NCI-H1694 treated with DMSO at 0.1 percent for 48 hours (cell line): Measurements from ENCODE around the gene IL21R.
"Not testable (repeated sequence)": the region's sequence is repeated elsewhere in the genome, so short reads cannot be mapped to it uniquely, and the experiment has no call there.

ENCODE experiments used
- DNase-seq: peaks from one replicate; lab custom pipeline; 2025; lab: John Stamatoyannopoulos, UW

Gene IL21R

DNA sequence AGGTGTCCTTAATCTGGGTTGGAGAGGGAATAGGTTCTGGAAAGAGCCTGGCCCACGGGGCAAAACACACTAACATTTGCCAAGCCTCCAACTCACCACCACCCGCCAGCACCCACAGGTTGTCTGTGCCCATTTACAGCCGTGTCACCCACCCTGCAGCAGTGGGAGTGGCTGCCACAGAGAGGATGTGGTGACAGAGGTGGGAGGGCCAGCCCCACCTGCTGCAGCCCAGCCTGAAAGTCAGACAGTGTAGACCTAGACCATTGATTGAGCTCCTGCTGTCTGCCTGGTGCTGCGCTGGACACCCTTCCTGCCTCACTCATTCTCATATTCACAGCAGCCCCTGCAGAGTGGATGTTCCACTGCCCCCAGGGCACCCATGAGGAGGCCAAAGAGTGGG, 44.7 kb downstream of the IL21R start:
- DNase-seq: no peak

DNA sequence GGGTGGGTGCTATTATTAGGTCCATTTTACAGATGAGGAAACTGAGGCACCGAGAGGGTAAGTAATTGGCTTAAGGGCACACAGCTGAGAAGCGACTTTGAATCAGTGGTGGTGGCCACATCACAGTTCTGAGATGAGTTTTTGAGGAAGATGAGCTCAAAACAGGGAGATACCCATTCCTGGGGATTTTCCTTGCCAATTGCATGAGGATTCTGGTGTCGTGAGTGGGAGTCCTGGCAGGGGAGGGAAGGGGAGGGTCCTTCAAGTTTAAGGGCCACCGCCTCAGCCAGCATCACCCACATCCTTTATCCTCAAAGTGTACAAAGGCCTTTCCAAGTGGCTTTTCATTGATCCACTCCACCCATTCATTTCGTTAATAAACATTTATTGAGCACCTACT, 45.3 kb downstream of the IL21R start:
- DNase-seq: no peak

DNA sequence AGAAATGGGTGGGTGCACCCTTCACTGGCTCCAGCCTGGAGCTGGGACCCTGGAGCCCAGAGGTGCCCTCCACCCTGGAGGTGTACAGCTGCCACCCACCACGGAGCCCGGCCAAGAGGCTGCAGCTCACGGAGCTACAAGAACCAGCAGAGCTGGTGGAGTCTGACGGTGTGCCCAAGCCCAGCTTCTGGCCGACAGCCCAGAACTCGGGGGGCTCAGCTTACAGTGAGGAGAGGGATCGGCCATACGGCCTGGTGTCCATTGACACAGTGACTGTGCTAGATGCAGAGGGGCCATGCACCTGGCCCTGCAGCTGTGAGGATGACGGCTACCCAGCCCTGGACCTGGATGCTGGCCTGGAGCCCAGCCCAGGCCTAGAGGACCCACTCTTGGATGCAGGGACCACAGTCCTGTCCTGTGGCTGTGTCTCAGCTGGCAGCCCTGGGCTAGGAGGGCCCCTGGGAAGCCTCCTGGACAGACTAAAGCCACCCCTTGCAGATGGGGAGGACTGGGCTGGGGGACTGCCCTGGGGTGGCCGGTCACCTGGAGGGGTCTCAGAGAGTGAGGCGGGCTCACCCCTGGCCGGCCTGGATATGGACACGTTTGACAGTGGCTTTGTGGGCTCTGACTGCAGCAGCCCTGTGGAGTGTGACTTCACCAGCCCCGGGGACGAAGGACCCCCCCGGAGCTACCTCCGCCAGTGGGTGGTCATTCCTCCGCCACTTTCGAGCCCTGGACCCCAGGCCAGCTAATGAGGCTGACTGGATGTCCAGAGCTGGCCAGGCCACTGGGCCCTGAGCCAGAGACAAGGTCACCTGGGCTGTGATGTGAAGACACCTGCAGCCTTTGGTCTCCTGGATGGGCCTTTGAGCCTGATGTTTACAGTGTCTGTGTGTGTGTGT, 46.8 kb downstream of the IL21R start:
- no peak for DNase-seq

DNA sequence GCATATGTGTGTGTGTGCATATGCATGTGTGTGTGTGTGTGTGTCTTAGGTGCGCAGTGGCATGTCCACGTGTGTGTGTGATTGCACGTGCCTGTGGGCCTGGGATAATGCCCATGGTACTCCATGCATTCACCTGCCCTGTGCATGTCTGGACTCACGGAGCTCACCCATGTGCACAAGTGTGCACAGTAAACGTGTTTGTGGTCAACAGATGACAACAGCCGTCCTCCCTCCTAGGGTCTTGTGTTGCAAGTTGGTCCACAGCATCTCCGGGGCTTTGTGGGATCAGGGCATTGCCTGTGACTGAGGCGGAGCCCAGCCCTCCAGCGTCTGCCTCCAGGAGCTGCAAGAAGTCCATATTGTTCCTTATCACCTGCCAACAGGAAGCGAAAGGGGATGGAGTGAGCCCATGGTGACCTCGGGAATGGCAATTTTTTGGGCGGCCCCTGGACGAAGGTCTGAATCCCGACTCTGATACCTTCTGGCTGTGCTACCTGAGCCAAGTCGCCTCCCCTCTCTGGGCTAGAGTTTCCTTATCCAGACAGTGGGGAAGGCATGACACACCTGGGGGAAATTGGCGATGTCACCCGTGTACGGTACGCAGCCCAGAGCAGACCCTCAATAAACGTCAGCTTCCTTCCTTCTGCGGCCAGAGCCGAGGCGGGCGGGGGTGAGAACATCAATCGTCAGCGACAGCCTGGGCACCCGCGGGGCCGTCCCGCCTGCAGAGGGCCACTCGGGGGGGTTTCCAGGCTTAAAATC, 47.6 kb downstream of the IL21R start:
- no peak for DNase-seq

DNA sequence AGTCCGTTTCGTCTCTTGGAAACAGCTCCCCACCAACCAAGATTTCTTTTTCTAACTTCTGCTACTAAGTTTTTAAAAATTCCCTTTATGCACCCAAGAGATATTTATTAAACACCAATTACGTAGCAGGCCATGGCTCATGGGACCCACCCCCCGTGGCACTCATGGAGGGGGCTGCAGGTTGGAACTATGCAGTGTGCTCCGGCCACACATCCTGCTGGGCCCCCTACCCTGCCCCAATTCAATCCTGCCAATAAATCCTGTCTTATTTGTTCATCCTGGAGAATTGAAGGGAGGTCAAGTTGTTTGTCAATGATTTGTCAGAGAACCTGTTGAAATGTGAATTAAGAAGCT, 48.2 kb downstream of the IL21R start:
- no peak for DNase-seq

DNA sequence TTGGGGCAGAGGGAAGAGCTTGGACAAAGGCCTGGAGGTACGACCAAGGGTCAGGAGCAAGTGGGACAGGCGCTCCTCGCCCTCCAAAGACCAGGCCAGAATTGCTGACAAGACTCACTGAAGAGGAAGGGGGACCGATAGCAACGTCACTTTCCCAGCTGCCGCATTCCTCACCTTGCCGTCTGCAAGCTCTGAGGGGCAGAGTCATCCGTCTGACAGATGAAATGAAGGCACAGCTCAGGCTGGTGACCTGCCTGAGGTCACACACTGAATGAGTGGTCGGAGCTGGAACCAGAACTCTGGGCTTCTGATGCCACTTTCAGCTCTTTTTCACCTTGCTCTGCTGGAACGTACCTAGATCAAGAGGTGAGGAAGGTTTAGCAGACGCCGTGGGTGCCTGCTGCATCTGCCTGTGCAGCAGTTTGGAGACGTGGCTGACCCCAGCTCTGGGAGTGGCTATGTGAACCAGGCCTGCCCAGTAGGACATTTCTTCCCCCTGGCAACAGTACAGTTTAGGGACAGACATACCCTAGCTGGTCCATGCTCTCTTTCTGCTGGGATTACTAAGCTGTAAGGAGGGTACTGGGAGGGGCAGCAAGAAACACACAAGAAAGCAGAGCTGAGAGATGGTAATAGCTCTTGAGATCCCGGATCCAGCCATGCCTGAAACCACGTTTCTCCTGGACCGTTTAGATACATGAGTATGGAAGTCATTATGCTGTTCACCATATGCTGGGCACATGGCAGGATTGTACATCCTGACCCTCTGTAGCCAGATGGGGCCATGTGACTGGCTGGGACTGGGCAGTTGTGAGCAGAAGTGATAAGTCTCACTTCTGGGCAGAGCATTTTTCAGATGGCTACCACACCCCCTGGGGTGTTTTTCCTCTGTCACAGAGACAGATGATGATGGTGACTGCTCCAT, 50.9 kb downstream of the IL21R start:
- no peak for DNase-seq

DNA sequence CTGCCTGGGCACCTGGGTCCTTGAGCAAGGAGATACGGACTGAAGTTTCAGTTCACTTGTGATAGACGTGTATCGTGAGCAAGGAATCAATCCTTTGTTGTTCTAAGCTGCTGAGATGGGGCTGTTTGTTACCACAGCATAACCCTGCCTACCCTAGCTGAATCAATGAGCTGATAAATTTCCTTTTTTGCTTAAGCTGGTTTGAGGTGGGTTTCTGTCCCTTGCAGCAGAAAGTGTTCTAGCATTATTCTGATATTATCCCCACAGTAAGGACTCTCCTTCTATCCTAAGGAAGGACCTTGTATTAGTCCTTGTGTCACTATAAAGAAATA, 51.5 kb downstream of the IL21R start:
- DNase-seq: no peak

DNA sequence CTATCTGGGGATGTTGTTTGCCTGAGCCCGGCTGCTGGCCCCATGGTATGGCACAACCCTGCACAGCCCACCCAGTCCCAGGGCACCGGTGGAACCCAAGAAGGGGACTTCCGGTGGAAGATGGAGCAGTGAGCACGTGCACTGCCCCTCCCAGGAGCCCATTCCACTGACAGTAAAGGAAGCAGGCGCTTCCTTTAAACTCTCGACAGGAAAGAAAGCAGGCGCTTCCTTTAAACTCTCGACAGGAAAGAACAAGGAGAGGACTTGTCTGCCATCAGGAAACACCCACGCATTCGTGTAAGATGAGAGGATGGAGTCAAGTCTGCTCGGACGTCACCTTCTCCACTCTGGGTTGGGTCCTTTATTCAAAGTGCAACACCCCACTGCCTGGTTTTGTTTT, 53.7 kb downstream of the IL21R start:
- no peak for DNase-seq

DNA sequence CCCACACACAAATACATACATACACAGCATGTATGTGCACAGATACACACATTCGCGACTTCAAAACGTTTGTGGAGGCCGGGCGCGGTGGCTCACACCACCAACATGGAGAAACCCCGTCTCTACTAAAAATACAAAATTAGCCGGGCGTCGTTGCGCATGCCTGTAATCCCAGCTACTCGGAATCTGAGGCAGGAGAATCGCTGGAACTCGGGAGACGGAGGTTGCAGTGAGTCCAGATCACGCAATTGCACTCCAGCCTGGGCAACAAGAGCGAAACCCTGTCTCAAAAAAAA, 55.6 kb downstream of the IL21R start:
- not testable (repeated sequence) for DNase-seq

DNA sequence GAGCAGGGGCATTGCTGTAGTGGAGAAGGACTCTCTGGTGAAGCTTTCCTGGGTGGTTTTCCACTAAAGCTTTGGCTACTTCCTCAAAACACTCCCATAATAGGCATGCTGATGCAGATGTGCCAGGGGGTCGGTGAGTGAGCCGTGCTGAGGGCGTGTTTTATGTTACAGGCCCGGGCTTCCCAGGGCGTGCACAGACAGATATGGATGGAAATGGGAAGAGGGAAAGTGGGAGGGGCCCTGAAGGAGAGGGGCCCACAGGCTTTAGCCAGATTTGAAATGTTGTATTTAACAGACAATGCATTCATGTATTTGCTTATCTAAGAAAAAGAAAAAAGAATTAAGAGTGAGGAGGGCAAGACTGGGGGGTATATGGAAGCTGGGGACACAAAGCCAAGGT, 56.3 kb downstream of the IL21R start:
- DNase-seq: no peak

DNA sequence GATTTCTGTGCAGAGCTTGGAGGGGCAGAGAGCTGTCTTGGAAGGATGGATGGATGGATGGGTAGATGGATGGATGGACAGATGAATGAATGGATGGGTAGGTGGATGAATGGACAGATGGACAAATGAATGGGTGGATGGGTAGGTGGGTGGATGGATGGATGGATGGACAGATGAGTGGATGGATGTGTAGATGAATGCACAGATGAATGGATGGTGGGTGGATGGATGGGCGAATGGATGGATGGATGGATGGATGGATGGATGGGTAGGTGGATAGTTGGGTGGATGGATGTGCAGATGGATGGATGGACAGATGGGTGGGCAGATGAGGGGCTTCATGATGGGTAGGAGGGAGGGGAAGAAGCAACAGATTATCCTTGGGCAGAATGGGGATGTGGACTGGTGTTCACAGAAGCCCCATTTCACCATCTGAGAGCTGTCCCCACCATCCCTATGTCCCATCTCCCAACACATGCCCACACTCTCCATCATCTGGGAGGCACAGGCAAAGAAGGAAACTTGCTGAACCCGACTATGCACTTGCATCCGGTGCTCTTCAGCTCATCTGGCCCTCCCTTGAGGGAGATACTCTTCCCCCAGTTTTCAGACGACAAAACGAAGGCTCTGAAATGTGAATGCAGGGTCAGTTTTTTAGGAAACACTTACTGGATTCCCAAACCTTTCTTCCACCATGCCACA, 57.2 kb downstream of the IL21R start:
- no peak for DNase-seq

DNA sequence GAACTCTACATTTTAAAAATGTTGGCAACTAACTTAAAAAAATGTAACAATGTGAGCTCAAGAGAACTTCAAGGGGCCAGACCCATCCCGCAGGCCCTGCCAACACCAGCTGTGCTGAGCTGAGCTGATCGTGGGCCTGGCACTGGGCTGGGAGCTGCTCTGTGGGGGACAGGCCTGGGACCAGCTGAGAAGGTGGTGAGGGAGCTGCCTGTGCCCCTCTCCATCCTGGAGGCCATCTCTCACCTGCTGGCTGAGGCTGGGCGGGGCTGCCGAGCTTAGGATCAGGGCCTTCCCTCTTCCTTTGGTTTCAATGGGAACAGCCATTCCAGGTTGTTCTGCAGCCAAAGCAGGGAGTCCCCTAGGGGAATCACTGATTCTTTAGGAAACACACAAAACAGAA, 58.2 kb downstream of the IL21R start:
- no peak for DNase-seq

DNA sequence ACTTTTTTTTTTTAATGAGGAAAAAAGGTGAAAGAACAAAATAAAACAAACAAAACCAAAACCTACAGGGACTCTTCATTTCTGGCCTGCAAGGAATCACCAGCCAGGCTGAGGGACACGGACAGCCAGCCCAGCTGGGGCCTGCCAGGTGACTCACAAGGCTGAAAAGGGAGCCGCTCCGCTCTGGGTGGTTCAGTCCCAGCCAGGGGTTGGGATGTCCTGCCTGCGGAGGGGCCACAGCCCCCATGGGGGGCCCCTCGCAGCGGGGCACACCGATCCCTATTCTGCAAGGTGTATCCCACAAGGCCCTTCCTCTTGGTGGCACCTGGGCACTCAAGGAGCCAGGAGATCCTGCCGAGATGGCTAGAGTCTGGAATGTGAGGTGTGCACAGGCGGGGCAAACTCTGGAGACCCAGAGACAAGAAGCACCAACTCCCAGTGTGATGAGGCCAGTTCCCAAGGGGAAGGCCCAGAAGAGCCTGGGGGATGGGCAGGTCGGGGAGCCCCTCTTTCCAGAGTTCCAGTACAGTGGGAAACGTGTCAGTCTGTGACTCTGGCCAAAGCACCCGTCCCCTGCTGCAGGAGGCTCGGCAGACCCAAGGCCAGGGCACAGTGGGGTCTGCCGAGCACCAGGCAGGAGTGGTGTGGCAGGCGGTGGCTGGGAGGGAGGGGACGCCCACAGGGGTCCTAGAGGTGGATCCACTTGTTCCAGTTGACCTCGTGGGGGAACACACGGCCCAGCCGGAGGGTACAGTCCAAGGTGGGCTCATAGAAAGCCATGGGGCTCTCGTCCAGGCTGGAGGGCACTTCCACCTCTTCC, 58.9 kb downstream of the IL21R start:
- DNase-seq: no peak

DNA sequence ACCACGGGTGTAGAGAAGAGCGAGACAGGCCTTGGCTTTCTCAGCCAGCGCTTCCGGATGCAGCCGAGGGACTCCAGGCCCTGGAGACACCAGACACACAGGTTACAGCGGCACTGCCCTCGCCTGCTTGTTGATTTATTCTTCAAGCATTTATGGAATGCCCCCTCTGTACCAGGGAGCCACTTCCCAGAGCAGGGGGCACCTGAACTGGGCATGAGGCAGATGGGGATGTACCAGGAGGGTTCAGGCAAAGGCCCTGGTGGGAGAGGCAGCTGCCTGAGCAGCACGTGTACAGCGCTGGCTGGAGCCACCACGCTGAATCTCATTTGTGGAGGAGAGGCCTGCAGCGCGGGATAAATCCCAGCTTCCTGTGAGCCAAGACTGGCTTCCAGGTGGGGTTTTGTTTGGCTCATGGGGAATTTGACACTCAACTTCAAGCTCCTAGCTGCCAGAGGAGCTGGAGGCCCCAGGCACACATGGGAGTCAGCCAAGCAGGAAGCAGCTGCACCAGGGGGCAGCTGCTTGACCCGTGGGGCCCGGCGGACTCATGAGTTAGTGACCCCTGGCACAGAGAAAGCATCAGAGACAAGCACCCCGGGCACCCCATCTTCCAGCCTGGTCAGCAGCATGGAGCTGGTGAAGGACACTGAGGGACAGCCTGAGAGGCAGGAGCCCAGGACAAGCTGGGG, 59.7 kb downstream of the IL21R start:
- no peak for DNase-seq

DNA sequence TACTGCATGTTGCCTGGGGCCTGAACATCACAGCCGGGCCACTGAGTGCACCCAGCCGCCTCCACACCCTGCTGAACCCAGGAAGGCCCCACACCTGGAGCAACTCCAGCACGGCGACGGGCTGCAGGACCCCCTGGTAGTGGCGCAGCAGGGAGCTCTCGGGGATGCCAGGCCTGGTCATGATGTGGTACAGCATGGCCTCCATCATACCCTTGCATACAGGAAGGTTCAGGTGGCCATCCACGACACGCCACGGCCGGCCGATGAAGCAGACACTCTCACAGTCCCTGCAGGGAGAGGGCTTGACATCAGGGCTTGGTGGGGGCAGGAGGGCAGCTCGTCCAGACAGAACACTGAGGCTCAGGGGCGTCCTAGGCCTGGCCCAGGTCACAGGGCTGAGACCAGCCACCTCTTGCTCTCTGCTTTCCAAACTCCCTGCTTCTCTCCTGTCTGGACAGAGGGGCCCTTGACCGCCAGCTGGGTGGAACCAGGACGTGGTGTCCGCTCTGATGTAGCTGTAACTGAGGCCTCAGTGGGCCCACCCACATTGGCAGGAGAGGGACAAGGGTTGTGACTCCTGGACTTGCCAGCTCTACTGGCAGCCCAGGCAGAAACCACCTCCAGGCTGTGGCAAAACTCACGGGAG, 60.3 kb downstream of the IL21R start:
- no peak for DNase-seq

DNA sequence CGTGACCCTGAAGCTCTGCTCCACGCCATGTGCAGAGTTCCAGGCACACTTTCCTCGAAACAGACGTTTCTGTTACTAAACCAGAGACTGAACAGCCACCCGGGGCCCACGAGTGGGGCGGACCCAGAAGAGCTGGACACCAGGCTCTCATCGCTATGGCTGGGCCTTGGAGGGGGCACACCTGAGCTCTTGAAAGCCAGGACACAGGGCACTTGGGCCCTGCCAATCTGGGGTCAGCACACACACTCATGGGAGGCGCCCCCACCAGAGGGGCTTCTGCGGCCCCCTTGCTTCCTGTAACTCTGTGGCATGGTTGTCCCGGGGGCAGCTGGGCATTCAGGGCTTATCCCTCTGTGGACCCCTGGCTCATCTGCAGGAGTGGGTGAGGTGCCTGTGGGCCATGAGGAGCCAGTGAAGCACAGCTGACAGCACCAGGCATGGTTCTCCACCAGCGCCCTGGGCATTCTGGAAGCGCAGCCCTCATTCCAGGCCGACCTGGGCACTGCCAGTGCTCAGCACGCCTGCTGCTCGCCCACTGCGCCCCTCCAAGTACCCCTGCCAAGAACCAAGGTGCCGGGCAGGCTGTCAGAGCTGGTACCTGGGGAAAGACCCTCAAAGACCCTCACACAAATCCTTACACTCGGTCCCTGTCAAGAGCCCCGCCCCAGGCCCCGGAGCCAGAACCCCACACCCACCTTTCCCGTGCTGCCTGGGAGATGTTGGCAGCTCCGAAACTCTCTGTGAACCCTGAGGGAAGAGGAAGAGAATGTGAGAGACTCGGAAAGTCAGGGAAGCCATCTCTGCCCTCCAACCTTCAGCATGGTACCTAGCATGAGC, 61.1 kb downstream of the IL21R start:
- no peak for DNase-seq

DNA sequence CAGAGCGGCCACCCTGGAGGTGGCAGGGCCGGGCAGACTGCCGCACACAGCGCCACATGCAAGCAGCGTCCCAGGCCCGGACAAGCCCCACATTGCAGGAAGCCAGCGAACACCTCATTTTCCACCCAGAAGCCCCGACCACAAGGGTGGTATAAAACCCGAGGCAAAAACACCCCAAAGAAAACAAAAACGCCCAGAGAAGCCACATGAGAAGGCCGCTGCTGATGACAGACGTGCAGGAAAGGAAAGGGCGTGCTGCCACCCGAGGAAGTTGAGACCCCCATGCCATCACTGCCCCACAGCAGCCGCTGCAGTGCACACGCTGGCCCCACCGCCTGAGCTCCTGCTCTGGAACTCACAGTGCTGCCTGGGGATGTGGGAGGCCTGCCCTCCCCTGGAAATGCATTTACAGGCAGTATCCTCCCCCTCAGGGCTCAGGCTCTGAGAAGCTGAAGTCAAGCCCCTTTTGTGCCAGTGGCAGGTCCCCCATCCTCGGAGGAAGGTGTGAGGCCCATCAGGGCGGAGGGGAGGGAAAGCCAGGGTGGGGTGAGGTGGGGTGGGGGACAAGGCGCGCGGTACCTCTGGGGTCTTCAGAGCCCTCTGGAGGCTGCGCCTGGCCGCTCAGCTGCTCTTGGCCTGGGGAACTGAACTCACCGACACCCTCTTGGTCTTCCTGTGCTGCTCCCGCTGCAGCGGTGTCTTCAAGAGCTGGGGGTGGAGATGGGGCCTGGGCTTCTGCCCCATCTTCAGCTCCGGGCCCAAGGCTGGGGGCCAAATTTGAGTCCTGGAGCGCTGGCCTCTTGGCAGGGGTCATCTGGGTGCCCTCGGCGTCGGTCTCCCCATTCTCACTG, 62.0 kb downstream of the IL21R start:
- DNase-seq: no peak
